C4-2B (cell line): ENCODE results near the gene KCTD2.

Source experiments
- CTCF ChIP-seq: fragments of 450-650 bp; conservative IDR thresholded peaks from 2 replicates; pipeline ENCODE4 v1.5.1; 2017; ENCODE audit warnings: mild to moderate bottlenecking
- ZFX ChIP-seq: fragments of 450-650 bp; IDR thresholded peaks from 2 replicates; pipeline ENCODE4 v1.6.1; 2017

DNA sequence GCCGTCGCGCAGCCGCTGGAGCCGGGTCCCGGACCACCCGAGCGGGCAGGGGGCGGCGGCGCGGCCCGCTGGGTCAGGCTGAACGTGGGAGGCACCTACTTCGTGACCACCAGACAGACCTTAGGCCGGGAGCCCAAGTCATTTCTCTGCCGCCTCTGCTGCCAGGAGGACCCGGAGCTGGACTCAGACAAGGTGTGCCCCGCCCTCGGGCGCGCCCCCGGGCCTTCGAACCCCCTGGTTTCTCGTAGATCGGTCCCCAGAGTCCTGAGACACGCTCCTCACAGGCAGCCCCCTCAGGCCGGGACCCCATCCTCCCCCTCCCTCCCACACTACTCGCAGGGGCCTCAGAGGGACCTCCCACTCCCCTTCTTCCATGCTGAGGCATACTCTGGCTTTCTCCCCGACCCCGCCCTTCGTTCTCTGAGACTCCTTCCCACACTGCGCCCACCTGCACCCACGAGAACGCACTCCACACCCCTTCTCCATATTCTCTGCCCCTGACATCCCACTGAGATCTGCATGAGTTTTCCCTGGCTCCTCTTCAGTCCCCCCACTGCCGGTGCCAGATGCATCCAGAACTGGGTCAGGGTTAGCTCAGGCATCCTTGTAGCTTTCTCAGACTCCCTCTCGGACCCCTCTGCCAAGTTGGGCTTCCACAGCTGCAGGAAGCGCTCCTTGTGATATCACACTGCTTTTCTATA is 523 bp downstream of the KCTD2 start:
- no peak for TF ChIP-seq CTCF
- no peak for TF ChIP-seq ZFX
